ENCODE measurements around the gene SLC41A2.
"Not testable (repeated sequence)": the region's sequence is repeated elsewhere in the genome, so short reads cannot be mapped to it uniquely, and the experiment has no call there.

The SLC41A2 gene

DNA sequence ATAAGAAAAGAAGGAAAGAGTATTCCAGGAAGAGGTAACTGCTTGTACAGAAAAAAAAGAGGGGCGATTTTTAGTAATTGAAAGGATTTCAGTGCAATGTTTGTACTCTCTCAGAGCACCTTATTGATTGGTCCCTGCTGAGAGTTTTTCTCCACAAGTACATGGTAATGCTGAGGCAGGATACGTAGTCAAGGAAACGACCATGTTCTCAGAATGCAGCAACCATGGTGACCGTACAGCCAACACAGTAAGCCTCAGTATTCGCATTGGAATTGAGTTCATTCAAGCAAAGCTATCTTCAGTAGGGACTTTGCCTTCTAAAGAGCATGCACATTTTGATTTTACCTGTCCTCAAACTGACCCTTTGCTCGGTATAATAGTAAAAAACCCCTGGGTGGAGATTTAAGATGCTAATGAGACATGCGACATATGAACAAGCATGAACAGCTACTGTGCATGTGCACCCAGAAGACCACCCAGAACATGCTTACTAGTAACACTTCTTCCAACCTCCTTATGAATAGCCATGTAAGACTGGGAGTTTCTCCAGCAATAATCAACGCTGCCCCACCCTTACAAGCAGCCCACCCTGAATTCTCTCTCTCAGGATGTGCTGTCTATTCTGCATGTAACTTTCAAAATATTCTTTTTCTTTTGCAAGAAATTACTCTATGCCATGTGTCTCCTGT, 6.2 kb upstream of the SLC41A2 start:
- no peak for DNase-seq (ENCODE audit: low spot score)

GRCh38 chr12:104963757-104964156, 5.7 kb upstream of the SLC41A2 start:
- no peak for DNase-seq (ENCODE audit: low spot score)

- no peak for DNase-seq (ENCODE audit: low spot score)
These were observed 2.4 kb upstream of the SLC41A2 start for GRCh38 chr12:104960464-104960863.

- DNase-seq (ENCODE audit: low spot score) = peak; percentile 54
These were observed 1.3 kb upstream of the SLC41A2 start for GRCh38 chr12:104959335-104959841.

GRCh38 chr12:104958805-104959334, 780 bp upstream of the SLC41A2 start:
- DNase-seq (ENCODE audit: low spot score) = no peak

- DNase-seq (ENCODE audit: low spot score) = peak; percentile 17
These were observed 430 bp downstream of the SLC41A2 start for GRCh38 chr12:104957719-104958000.

DNA sequence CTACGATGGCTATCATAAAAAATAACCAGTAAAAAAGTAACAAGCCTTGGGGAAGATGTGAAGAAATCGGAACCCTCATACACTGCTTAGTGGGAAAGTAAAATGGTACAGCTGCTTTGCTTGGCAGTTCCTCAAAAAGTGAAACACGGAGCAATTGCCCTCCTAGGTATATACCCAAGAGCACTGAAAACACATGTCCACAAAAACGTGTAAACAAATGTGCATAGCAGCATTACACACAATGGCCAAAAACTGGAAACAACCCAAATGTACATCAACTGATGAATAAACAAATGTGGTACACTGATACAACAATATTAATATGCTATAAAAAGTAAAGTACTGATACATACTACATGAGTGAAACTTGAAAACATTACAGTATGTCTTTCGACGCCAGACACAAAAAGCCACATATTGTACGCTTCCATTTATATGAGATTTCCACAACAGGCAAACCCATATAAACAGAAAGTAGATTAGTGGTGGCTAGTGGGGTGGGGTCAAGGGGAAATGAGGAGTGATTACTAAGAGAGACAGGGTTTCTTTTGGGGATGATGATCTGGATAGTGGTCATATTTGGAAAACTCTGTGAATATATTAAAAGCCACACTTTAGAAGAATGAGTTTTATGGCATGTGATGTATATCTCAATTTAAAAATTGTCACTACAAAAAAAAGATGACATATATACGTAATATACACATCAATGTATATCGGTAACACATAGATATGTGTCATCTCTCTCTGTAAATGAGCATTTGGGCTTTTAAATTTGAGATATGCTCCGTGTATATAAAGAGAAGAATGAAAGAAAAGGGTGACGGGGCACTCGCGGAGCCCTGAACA, 996 bp downstream of the SLC41A2 start:
- DNase-seq (ENCODE audit: low spot score) = no peak

DNA sequence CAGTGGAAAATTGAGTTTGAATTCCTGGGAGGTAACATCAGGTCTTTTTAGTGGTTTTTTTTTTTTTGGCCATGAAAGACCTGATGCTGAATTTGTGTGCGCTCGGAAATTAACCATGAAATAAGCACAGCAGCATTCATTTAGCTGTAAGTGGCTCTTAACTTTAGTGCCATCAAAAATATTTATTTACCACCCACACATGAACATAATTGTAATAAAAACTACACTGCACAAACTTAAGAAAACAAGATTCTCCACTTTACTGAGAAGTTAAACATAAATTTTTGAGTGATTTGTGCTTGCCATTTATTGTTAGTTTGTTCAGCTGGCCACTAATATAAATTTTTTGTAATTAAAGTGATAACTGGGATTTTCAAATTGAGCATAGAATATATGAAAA, 2.4 kb downstream of the SLC41A2 start:
- no peak for DNase-seq (ENCODE audit: low spot score)

DNA sequence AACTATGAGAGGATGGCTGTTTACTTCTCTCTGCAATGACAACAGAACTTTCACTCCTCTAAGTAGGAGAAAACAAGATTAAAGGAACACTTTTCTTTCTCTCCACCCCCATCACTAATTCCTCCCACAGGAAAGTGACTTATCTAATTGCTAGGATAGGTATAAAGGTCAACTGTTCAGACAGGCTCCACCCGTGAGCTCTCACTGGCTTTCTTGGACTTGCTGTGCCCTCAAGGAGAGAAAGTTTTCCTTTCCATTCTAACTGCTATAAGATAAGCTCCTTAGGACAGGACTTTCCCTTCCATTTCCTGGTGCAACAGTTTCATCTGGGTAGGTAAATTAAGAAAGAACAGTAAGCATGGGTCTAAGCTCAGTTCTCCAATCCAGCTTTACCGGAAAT, 4.8 kb downstream of the SLC41A2 start:
- no peak for DNase-seq (ENCODE audit: low spot score)

GRCh38 chr12:104952816-104953215, 5.3 kb downstream of the SLC41A2 start:
- no peak for DNase-seq (ENCODE audit: low spot score)

DNA sequence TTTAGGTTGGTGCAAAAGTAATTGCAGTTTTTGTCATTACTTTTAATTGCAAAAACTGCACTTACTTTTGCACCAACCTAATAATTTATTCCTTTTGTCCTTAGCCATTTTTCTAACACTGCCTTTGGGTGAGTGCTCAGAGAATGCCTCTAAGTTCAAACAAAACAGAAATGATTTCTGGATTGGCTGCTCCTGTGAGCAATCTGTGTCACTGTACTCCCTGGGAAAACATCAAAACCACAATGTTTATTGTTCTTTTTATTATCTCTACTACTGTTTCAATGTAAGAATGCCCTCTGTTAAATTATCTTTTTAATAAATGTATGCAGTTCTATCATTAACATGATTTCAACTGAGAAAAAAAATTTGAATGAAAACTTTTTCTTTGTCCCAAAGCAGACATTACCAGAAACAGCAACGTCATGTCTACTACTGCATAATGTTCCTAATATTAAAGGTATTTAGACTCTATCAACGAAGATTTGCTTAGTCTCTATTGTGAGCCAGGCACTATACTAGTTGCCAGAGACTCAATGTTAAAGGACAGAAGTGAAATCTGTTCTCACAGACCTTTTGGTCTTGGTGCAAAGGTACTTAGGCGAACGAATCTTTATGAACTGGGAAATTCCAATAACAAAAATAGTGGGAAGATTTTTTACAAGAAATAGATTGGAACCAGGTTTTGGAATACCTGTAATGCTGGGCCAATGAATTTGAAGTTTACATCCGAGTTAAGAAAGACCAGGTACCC, 6.2 kb downstream of the SLC41A2 start:
- no peak for DNase-seq (ENCODE audit: low spot score)

GRCh38 chr12:104948716-104949115, 9.4 kb downstream of the SLC41A2 start:
- not testable (repeated sequence) for DNase-seq (ENCODE audit: low spot score)

- DNase-seq (ENCODE audit: low spot score) = no peak
These were observed 13.8 kb downstream of the SLC41A2 start for GRCh38 chr12:104944252-104944651.

GRCh38 chr12:104943401-104943800, 14.7 kb downstream of the SLC41A2 start:
- DNase-seq (ENCODE audit: low spot score) = not testable (repeated sequence)

- no peak for DNase-seq (ENCODE audit: low spot score)
These were observed 16.0 kb downstream of the SLC41A2 start for GRCh38 chr12:104942075-104942474.

GRCh38 chr12:104941454-104941853, 16.6 kb downstream of the SLC41A2 start:
- no peak for DNase-seq (ENCODE audit: low spot score)

DNA sequence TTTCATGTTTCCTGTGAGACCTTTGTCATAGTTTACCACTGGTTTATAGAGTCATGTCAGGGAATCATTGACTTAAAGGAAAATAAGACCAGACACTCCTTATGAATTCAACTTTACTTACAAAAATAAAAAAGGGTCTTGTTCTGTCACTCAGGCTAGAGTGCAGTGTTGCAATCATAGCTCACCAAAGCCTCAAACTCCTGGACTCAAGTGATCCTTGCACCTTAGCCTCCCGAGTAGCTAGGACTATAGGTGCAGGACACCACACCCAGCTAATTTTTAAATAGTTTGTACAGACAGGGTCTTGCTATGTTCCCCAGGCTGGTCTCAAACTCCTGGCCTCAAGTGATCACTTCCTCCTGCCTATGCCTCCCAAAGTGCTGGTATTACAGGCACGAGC, 19.0 kb downstream of the SLC41A2 start:
- no peak for DNase-seq (ENCODE audit: low spot score)

- DNase-seq (ENCODE audit: low spot score) = no peak
These were observed 19.7 kb downstream of the SLC41A2 start for GRCh38 chr12:104938371-104938770.

DNA sequence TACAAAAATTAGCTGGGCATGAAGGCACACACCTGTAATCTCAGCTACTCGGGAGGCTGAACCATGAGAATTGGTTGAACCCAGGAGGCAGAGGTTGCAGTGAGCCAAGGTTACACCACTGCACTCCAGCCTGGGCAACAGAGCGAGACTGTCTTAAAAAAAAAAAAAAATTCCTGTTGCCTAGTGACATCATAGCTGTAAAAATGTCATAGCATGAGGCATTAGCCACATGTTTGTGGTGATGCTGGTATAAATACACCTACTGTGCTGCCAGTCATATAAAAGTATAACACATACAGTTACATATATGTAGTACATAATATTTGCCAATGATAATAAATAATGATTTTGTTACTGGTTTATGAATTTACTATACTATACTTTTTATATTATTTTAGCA, 22.2 kb downstream of the SLC41A2 start:
- DNase-seq (ENCODE audit: low spot score) = no peak

DNA sequence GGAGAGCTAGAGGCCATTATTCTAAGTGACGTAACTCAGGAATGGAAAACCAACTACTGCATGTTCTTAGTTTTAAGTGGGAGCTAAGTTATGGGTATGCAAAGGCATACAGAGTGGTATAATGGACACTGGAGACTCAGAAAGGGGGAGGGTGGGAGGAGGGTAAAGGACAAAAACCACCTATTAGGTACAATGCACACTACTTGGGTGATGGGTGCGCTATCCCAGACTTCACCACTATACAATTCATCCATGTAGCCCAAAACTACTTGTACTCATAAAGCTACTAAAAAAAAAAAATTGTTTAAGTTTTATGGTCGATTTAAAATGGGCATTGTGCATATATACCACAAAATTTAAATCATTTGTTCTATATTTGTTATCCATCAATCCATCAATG, 24.3 kb downstream of the SLC41A2 start:
- no peak for DNase-seq (ENCODE audit: low spot score)

DNA sequence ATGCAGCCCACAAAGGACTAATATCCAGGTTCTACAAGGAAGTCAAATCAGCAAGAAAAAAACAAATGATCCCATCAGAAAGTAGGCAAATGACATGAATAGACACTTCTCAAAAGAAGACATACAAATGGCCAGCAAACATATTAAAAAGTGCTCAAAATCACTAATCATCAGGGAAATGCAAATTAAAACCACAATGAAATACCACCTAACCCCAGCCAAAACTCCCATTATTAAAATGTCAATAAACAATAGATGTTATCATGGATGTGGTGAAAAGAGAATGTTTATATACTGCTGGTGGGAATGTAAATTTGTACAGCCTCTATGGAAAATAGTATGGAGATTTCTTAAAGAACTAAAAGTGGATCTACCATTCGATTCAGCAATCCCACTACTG, 25.0 kb downstream of the SLC41A2 start:
- DNase-seq (ENCODE audit: low spot score) = no peak

Data from activated CD4-positive, alpha-beta T cell treated with anti-CD3 and anti-CD28 coated beads, Interleukin-2, Interleukin-4, amounts not matched to agents 100 ng/mL and 50 ng/mL, durations not matched to agents 16 hours and 8 hours (primary cell).